Hepatocyte (in vitro differentiated cells): Measurements from ENCODE around the gene EEFSEC. TPM values are rescaled to one million over a fixed set of nuclear protein-coding genes. Genes with fewer than 3 reads are reported as not detected.

ENCODE experiments used
- DNase-seq: peaks from one replicate; pipeline ENCODE4 v3.0.0-alpha.2; 2016; ENCODE audit warnings: low spot score
- H2AFZ ChIP-seq: fragments of 200-600 bp; sonication (generic); 2 replicates; pipeline ENCODE4 v1.6.0; 2016; ENCODE audit warnings: antibody characterized with exemption, mild to moderate bottlenecking
- H3K27ac ChIP-seq: fragments of 200-600 bp; sonication (generic); 2 replicates; pipeline ENCODE4 v1.5.1; 2016; ENCODE audit warnings: mild to moderate bottlenecking
- H3K27me3 ChIP-seq: fragments of 200-600 bp; sonication (generic); 2 replicates; pipeline ENCODE4 v1.6.1; 2016
- H3K36me3 ChIP-seq: fragments of 200-600 bp; sonication (generic); replicated peaks from 2 replicates; pipeline ENCODE4 v1.5.1; 2016; ENCODE audit warnings: low read depth; ENCODE audit not compliant: insufficient read depth
- H3K4me1 ChIP-seq: fragments of 200-600 bp; sonication (generic); 2 replicates; pipeline ENCODE4 v1.5.1; 2016; ENCODE audit warnings: mild to moderate bottlenecking, moderate library complexity; ENCODE audit not compliant: insufficient read depth
- H3K4me2 ChIP-seq: fragments of 200-600 bp; sonication (generic); 2 replicates; pipeline ENCODE4 v1.6.0; 2016
- H3K4me3 ChIP-seq: fragments of 200-600 bp; sonication (generic); 2 replicates; pipeline ENCODE4 v1.5.1; 2016; ENCODE audit warnings: mild to moderate bottlenecking
- H3K79me2 ChIP-seq: fragments of 200-600 bp; sonication (generic); 2 replicates; pipeline ENCODE4 v1.6.0; 2017; ENCODE audit warnings: mild to moderate bottlenecking
- H3K9me2 ChIP-seq: fragments of 200-600 bp; sonication (generic); replicated peaks from 2 replicates; pipeline ENCODE4 v1.6.0; 2017; ENCODE audit warnings: mild to moderate bottlenecking; ENCODE audit not compliant: insufficient read depth
- H3K9me3 ChIP-seq: fragments of 200-600 bp; sonication (generic); 2 replicates; pipeline ENCODE4 v1.5.1; 2016; ENCODE audit warnings: low read depth, mild to moderate bottlenecking
- H4K20me1 ChIP-seq: fragments of 200-600 bp; sonication (generic); 2 replicates; pipeline ENCODE4 v1.6.0; 2016; ENCODE audit warnings: mild to moderate bottlenecking; ENCODE audit not compliant: insufficient read depth, poor library complexity, severe bottlenecking
- CTCF ChIP-seq: fragments of 200-600 bp; sonication (generic); IDR thresholded peaks from 2 replicates; pipeline ENCODE4 v1.5.1; 2016; ENCODE audit warnings: antibody characterized with exemption, mild to moderate bottlenecking; ENCODE audit not compliant: poor library complexity
- EZH2 ChIP-seq: fragments of 200-600 bp; sonication (generic); IDR thresholded peaks from 2 replicates; pipeline ENCODE4 v1.6.1; 2016; ENCODE audit warnings: antibody characterized with exemption, mild to moderate bottlenecking, borderline replicate concordance
- EZH2phosphoT487 ChIP-seq: fragments of 200-600 bp; sonication (generic); IDR thresholded peaks from one replicate; pipeline ENCODE4 v1.6.1; 2018; ENCODE audit warnings: antibody characterized with exemption, mild to moderate bottlenecking, low read depth, moderate library complexity; ENCODE audit not compliant: unreplicated experiment, severe bottlenecking
- WGBS: methylation state at CpG from one replicate; pipeline ENCODE4 v1.1.6; 2016; ENCODE audit warnings: low lambda C conversion rate; ENCODE audit errors: missing lambda C conversion rate; 5-methylcytosine and 5-hydroxymethylcytosine counted together
- polyA plus RNA-seq: library from polyadenylated mRNA; unstranded; fragments of >200 nt; fragmentation: Nextera tagmentation; extraction: Ambion mirVana; gene quantifications from 2 replicates; pipeline ENCODE4 v1.2.1, GENCODE V29; 2016
- total RNA-seq: library from RNA; depleted of rRNA; stranded (reverse); fragments of >200 nt; gene quantifications from 2 replicates; pipeline ENCODE4 v1.2.3, GENCODE V29; 2014

EEFSEC gene
- total and polyA plus RNA-seq, 2 experiments from 2014 or later: 9.8 to 17.5 TPM

GRCh38 chr3:128327606-128328031, 174.3 kb downstream of the EEFSEC start:
- 98% methylated on average over 6 of the region's 6 CpGs for WGBS
- H3K9me3 ChIP-seq: no peaks in the 10 kb centered on the region
- no peak overlapping the region for H3K4me3 ChIP-seq
- no peaks in the 10 kb centered on the region for H3K36me3 ChIP-seq
- H3K4me1 ChIP-seq: peaks cover 24% of the 10 kb centered on the region
- DNase-seq: no peak
- no peaks in the 10 kb centered on the region for H3K27me3 ChIP-seq
- no peak overlapping the region for H2AFZ ChIP-seq
- H4K20me1 ChIP-seq: no peaks in the 10 kb centered on the region
- no peaks in the 10 kb centered on the region for H3K9me2 ChIP-seq
- H3K27ac ChIP-seq: no peak overlapping the region
- H3K79me2 ChIP-seq: no peaks in the 10 kb centered on the region
- no peak for TF ChIP-seq CTCF
- TF ChIP-seq EZH2: no peak
- no peak for TF ChIP-seq EZH2phosphoT487
- no peak overlapping the region for H3K4me2 ChIP-seq

DNA sequence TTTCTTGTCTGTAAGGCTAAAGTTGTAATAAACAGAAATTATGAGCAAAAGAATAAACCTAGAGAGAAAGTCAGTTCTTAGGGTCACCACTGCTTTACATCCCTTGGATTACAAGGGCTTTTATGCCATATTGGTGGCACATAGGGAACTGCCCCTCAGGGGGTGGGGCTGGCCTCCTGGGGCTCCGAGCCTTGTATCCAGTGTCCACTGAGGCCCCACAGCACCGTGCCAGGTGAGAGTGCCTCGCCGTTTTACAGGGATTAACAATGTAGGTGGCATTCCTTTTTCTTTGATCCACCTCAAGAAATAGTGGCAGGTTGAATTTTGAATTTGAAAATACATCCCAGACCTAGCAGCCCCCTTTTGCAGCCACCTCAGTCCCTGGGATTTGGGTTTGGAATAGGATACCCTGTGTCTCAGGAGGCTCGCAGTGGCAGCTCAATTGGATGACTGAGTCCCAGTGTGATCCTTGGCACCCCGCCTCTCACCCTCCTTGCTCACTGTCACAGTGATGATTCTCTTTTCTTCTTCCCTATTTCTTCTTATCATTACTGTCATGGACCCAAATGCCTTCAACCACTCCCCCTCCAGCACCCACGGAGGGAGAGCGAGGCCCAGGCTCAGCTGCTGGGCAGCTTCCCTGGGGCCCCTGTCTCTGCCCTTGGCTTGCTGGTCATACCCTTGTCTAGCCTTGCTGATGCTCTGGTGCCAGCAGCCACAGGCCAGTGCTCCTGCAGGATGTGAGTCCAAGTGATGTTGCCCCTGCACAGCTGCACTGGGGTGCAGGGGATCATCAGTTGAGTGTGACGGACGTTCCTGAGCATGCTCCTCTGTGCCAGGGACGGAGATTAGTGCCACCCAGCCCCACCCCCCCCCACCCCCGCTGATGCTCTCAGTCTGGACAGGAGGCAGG, 175.5 kb downstream of the EEFSEC start:
- no peak for DNase-seq
- H3K9me3 ChIP-seq: no peaks in the 10 kb centered on the region
- H3K36me3 ChIP-seq: no peaks in the 10 kb centered on the region
- H3K27ac ChIP-seq: no peak overlapping the region
- H3K27me3 ChIP-seq: no peaks in the 10 kb centered on the region
- 93% methylated on average over 12 of the region's 12 CpGs for WGBS
- TF ChIP-seq EZH2phosphoT487 (no peak), EZH2 (no peak), CTCF (no peak)
- no peak overlapping the region for H3K4me3 ChIP-seq
- H3K9me2 ChIP-seq: no peaks in the 10 kb centered on the region
- H3K4me1 ChIP-seq: peaks cover 15% of the 10 kb centered on the region
- H3K79me2 ChIP-seq: no peaks in the 10 kb centered on the region
- H2AFZ ChIP-seq: no peak overlapping the region
- no peak overlapping the region for H3K4me2 ChIP-seq
- H4K20me1 ChIP-seq: no peaks in the 10 kb centered on the region

GRCh38 chr3:128329491-128330213, 176.4 kb downstream of the EEFSEC start:
- no peaks in the 10 kb centered on the region for H3K9me2 ChIP-seq
- TF ChIP-seq CTCF: no peak
- TF ChIP-seq EZH2phosphoT487: no peak
- no peak for TF ChIP-seq EZH2
- no peak overlapping the region for H3K4me3 ChIP-seq
- 77% methylated on average over 4 of the region's 6 CpGs for WGBS
- no peaks in the 10 kb centered on the region for H3K27me3 ChIP-seq
- no peaks in the 10 kb centered on the region for H3K9me3 ChIP-seq
- no peaks in the 10 kb centered on the region for H3K36me3 ChIP-seq
- H2AFZ ChIP-seq: no peak overlapping the region
- no peak overlapping the region for H3K4me2 ChIP-seq
- no peak for DNase-seq
- no peaks in the 10 kb centered on the region for H3K79me2 ChIP-seq
- no peaks in the 10 kb centered on the region for H4K20me1 ChIP-seq
- H3K4me1 ChIP-seq: peaks cover 11% of the 10 kb centered on the region
- no peak overlapping the region for H3K27ac ChIP-seq
